ENCODE results near the gene TMEM201.

GRCh38 chr1:9544926-9545325 lies 43.8 kb upstream of the TMEM201 start:
- TF ChIP-seq CTBP1 (IDR thresholded peaks at IDR 0.05; ENCODE audit: borderline replicate concordance) (no peak), FOXK2 (IDR thresholded peaks at IDR 0.05) (no peak), BHLHE40 (IDR thresholded peaks at IDR 0.05; ENCODE audit: borderline replicate concordance) (no peak), ARNT (IDR thresholded peaks at IDR 0.05) (no peak), ELF4 (IDR thresholded peaks at IDR 0.05) (no peak), PKNOX1 (IDR thresholded peaks at IDR 0.05) (no peak), LEF1 (IDR thresholded peaks at IDR 0.05; ENCODE audit: borderline replicate concordance) (no peak)
